UCSD-AML1 (cell line): ENCODE data around the gene BMERB1.
"Not testable (repeated sequence)": the region's sequence is repeated elsewhere in the genome, so short reads cannot be mapped to it uniquely, and the experiment has no call there.

Source experiments
- DNase-seq: peaks from one replicate; lab custom pipeline; 2025; ENCODE audit not compliant: unreplicated experiment; lab: John Stamatoyannopoulos, UW

BMERB1 gene

GRCh38 chr16:15422222-15422621 lies 12.2 kb upstream of the BMERB1 start:
- no peak for DNase-seq

- DNase-seq: no peak
Measured at GRCh38 chr16:15425861-15426260, 8.5 kb upstream of the BMERB1 start.

GRCh38 chr16:15426796-15427195 lies 7.6 kb upstream of the BMERB1 start:
- DNase-seq: no peak

GRCh38 chr16:15427648-15428239 lies 6.6 kb upstream of the BMERB1 start:
- DNase-seq: peak; percentile 39

GRCh38 chr16:15430884-15431283 lies 3.5 kb upstream of the BMERB1 start:
- not testable (repeated sequence) for DNase-seq

GRCh38 chr16:15434079-15434424 lies 336 bp upstream of the BMERB1 start:
- no peak for DNase-seq

GRCh38 chr16:15435216-15435864 lies 952 bp downstream of the BMERB1 start:
- no peak for DNase-seq

GRCh38 chr16:15439102-15439501 lies 4.7 kb downstream of the BMERB1 start:
- DNase-seq: no peak

- no peak for DNase-seq
Measured at GRCh38 chr16:15439521-15439920, 5.1 kb downstream of the BMERB1 start.

GRCh38 chr16:15440852-15441251 lies 6.5 kb downstream of the BMERB1 start:
- no peak for DNase-seq

- not testable (repeated sequence) for DNase-seq
Measured at GRCh38 chr16:15442140-15442539, 7.8 kb downstream of the BMERB1 start.

GRCh38 chr16:15443753-15444152 lies 9.4 kb downstream of the BMERB1 start:
- DNase-seq: no peak

GRCh38 chr16:15444264-15444663 lies 9.9 kb downstream of the BMERB1 start:
- DNase-seq: no peak

- DNase-seq: no peak
Measured at GRCh38 chr16:15445450-15445849, 11.1 kb downstream of the BMERB1 start.

- no peak for DNase-seq
Measured at GRCh38 chr16:15446901-15447300, 12.5 kb downstream of the BMERB1 start.

- no peak for DNase-seq
Measured at GRCh38 chr16:15450624-15451023, 16.2 kb downstream of the BMERB1 start.

GRCh38 chr16:15451098-15451731 lies 16.8 kb downstream of the BMERB1 start:
- DNase-seq: no peak

- DNase-seq: no peak
Measured at GRCh38 chr16:15452246-15452855, 18.0 kb downstream of the BMERB1 start.

GRCh38 chr16:15453296-15453695 lies 18.9 kb downstream of the BMERB1 start:
- DNase-seq: not testable (repeated sequence)

GRCh38 chr16:15454933-15455332 lies 20.5 kb downstream of the BMERB1 start:
- DNase-seq: not testable (repeated sequence)

GRCh38 chr16:15457400-15457799 lies 23.0 kb downstream of the BMERB1 start:
- no peak for DNase-seq

- no peak for DNase-seq
Measured at GRCh38 chr16:15457958-15458357, 23.6 kb downstream of the BMERB1 start.
